Gastrocnemius medialis (tissue), 4 donors: ENCODE results near the gene SMS.

Experiments used
- POLR2A ChIP-seq, 2 donors: fragments of 450-650 bp; IDR thresholded peaks; one replicate each; pipeline ENCODE4 v1.6.1; 2017; ENCODE audit warnings: antibody characterized with exemption in 2 of 2, mild to moderate bottlenecking in 2 of 2, moderate library complexity in 2 of 2
- TF ChIP-seq, protein P1 (sequence below), 5 experiments: fragments of 450-650 bp in 3 of 5; fragments of 200-600 bp in 2 of 5; sonication (generic) in 2 of 5; IDR thresholded peaks in 4 of 5; conservative IDR thresholded peaks in 1 of 5; 1 replicate in 4 of 5; 2 replicates in 1 of 5; pipeline ENCODE4 v1.5.1; 2016 to 2019; ENCODE audit warnings: antibody characterized with exemption in 5 of 5, mild to moderate bottlenecking in 3 of 5, moderate library complexity in 3 of 5

DNA sequence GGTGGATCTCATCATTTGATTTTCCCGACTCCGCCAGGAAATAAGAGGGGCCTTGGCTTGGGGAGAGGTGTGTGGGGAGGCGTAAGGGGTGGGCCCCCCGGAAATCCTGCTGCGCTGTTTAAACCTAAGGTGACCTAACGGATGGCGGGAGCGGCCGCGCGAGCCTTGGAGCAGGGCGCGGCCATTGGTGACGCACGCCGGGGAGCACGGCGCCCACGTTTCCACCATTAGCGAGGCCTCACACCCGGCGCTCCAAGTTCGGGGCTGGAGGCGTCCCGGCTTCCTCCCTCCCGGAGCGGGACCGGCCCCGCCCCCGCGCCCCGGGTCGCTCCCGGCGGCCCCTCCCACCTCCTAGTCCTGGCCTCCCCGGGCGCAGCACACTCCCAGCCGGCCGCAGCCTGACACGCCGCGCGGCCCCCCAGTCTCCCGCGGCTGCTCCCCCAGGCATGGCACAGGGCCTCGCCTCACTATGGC is at the start of gene SMS:
- TF ChIP-seq, protein P1, sequence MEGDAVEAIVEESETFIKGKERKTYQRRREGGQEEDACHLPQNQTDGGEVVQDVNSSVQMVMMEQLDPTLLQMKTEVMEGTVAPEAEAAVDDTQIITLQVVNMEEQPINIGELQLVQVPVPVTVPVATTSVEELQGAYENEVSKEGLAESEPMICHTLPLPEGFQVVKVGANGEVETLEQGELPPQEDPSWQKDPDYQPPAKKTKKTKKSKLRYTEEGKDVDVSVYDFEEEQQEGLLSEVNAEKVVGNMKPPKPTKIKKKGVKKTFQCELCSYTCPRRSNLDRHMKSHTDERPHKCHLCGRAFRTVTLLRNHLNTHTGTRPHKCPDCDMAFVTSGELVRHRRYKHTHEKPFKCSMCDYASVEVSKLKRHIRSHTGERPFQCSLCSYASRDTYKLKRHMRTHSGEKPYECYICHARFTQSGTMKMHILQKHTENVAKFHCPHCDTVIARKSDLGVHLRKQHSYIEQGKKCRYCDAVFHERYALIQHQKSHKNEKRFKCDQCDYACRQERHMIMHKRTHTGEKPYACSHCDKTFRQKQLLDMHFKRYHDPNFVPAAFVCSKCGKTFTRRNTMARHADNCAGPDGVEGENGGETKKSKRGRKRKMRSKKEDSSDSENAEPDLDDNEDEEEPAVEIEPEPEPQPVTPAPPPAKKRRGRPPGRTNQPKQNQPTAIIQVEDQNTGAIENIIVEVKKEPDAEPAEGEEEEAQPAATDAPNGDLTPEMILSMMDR (IDR thresholded peaks at IDR 0.05 in 4 of 5, conservative IDR thresholded peaks at IDR 0.05 in 1 of 5) = no peak
- TF ChIP-seq POLR2A (IDR thresholded peaks at IDR 0.05) = peak; percentile 55 to 61
